HEK293T (cell line): ENCODE data around the gene TMC8.

Source experiments
- BHLHE40 ChIP-seq: fragments of 450-650 bp; IDR thresholded peaks from 2 replicates; pipeline ENCODE4 v1.6.1; 2016; ENCODE audit warnings: mild to moderate bottlenecking, moderate library complexity, borderline replicate concordance
- CTBP1 ChIP-seq: fragments of 450-650 bp; IDR thresholded peaks from 2 replicates; pipeline ENCODE4 v1.6.1; 2016; ENCODE audit warnings: borderline replicate concordance
- FOXA1 ChIP-seq: fragments of 450-650 bp; IDR thresholded peaks from 2 replicates; pipeline ENCODE4 v1.6.1; 2016; ENCODE audit warnings: mild to moderate bottlenecking
- FOXK2 ChIP-seq: fragments of 450-650 bp; IDR thresholded peaks from 2 replicates; pipeline ENCODE4 v1.6.1; 2016; ENCODE audit warnings: mild to moderate bottlenecking
- FOXM1 ChIP-seq: fragments of 450-650 bp; IDR thresholded peaks from 2 replicates; pipeline ENCODE4 v1.6.1; 2017; ENCODE audit warnings: mild to moderate bottlenecking, borderline replicate concordance
- HDGF ChIP-seq: fragments of 450-650 bp; IDR thresholded peaks from 2 replicates; pipeline ENCODE4 v1.6.1; 2017; ENCODE audit warnings: antibody characterized with exemption, borderline replicate concordance
- LEF1 ChIP-seq: fragments of 450-650 bp; IDR thresholded peaks from 2 replicates; pipeline ENCODE4 v1.6.1; 2017; ENCODE audit warnings: mild to moderate bottlenecking, borderline replicate concordance
- NFRKB ChIP-seq: fragments of 450-650 bp; IDR thresholded peaks from 2 replicates; pipeline ENCODE4 v1.6.1; 2016; ENCODE audit warnings: mild to moderate bottlenecking, moderate library complexity
- SP1 ChIP-seq: fragments of 450-650 bp; IDR thresholded peaks from 2 replicates; pipeline ENCODE4 v1.6.1; 2017
- SUZ12 ChIP-seq: fragments of 450-650 bp; IDR thresholded peaks from 2 replicates; pipeline ENCODE4 v1.6.1; 2016; ENCODE audit warnings: mild to moderate bottlenecking
- TARDBP ChIP-seq: fragments of 450-650 bp; IDR thresholded peaks from 2 replicates; pipeline ENCODE4 v1.6.1; 2016
- TF ChIP-seq, protein P1 (sequence below): fragments of 450-650 bp; IDR thresholded peaks from 2 replicates; pipeline ENCODE4 v1.6.1; 2016

GRCh38 chr17:78081551-78081950, 49.0 kb upstream of the TMC8 start:
- TF ChIP-seq NFRKB (no peak), FOXA1 (no peak), SP1 (no peak), FOXM1 (no peak), BHLHE40 (no peak), TARDBP (no peak), FOXK2 (no peak), SUZ12 (no peak), CTBP1 (no peak), HDGF (no peak), LEF1 (no peak)
- TF ChIP-seq, protein P1, sequence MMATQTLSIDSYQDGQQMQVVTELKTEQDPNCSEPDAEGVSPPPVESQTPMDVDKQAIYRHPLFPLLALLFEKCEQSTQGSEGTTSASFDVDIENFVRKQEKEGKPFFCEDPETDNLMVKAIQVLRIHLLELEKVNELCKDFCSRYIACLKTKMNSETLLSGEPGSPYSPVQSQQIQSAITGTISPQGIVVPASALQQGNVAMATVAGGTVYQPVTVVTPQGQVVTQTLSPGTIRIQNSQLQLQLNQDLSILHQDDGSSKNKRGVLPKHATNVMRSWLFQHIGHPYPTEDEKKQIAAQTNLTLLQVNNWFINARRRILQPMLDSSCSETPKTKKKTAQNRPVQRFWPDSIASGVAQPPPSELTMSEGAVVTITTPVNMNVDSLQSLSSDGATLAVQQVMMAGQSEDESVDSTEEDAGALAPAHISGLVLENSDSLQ = no peak
